Psoas muscle (tissue), 8 donors: ENCODE measurements around the gene LIMK2. TPM values are rescaled to one million over a fixed set of nuclear protein-coding genes. Genes with fewer than 3 reads are reported as not detected.

Experiments used
- ATAC-seq, 4 donors: fragments of 200-7000 bp; cut with Tn5 transposase; one replicate each; pipeline ENCODE4 v1.9.1; 2020; ENCODE audit warnings: moderate library complexity in 3 of 4, mild to moderate bottlenecking in 2 of 4
- DNase-seq, 2 donors: peaks; one replicate each; pipeline ENCODE4 v3.0.0-alpha.2; 2020
- H3K27ac ChIP-seq: fragments of 200-600 bp; one replicate; pipeline ENCODE4 v1.8.0; 2022
- H3K27me3 ChIP-seq, 3 donors: fragments of 200-600 bp in 1 of 3; one replicate each; pipeline versions ENCODE4 v1.6.1 to v1.8.0; 2013 to 2022; ENCODE audit warnings: low read length in 2 of 3, mild to moderate bottlenecking in 2 of 3, moderate library complexity in 1 of 3; ENCODE audit not compliant: insufficient read depth in 3 of 3
- H3K36me3 ChIP-seq, 2 donors: fragments of 200-600 bp in 1 of 2; one replicate each; pipeline versions ENCODE4 v1.6.1 to v1.8.0; 2013 to 2022; ENCODE audit warnings: low read depth in 1 of 2, mild to moderate bottlenecking in 1 of 2, moderate library complexity in 1 of 2; ENCODE audit not compliant: insufficient read depth in 1 of 2
- H3K4me1 ChIP-seq: fragments of 200-600 bp; one replicate; pipeline ENCODE4 v1.8.0; 2022
- H3K4me3 ChIP-seq: fragments of 200-600 bp; one replicate; pipeline ENCODE4 v1.8.0; 2022; ENCODE audit warnings: mild to moderate bottlenecking
- H3K9me3 ChIP-seq: fragments of 200-600 bp; one replicate; pipeline ENCODE4 v1.8.0; 2022
- CTCF ChIP-seq: fragments of 200-600 bp; IDR thresholded peaks from one replicate; pipeline ENCODE4 v1.8.0; 2022; ENCODE audit warnings: antibody characterized with exemption
- WGBS, 3 donors: extraction: QIAGEN DNeasy Blood & Tissue Kit; methylation state at CpG; one replicate each; pipeline versions ENCODE4 v1.1.6 to v1.1.7; 2013; 5-methylcytosine and 5-hydroxymethylcytosine counted together
- intact Hi-C, 2 donors: fragments of 100-400 bp; cut with DNase I; formaldehyde crosslinking; loops; one replicate each; pipeline versions ENCODE4 v1.11.0 to v1.14.2; 2022
- polyA plus RNA-seq, 3 donors: library from polyadenylated mRNA; stranded (reverse); fragments of 200-250 nt; gene quantifications; one replicate each; pipeline ENCODE4 v1.2.3, GENCODE V29; 2013
- total RNA-seq, 4 donors: library from RNA; stranded (reverse); fragmentation: NEBNext Ultra II Directional in 2 of 4; extraction: Animal tissue kit (Norgen Biotek cat#: 25700) in 2 of 4; gene quantifications; one replicate each; pipeline versions ENCODE4 v1.2.1 to v1.2.4, GENCODE V29; 2021 to 2023
- donor health status: healthy with polysubstance abuse.
- donor health status: DM: no; HTN: no; CAD: no; lungs with moderate emphysema.
- donor health status: Bipolar disorder and iron deficiency.
- donor health status: healthy.
- donor health status: DM: yes; HTN: yes; CAD: no.
- donor health status: DM: no; HTN: no; CAD: no.
- donor health status: DM: no; HTN: no; CAD: no.
- donor health status: DM: yes; HTN: yes; CAD: no.

Gene LIMK2
- total and polyA plus RNA-seq, 7 donors, result 4.0 to 73.5 (median 12.5) TPM

- DNase-seq (no peak), ATAC-seq (no peak)
- TF ChIP-seq CTCF, result no peak
- no peaks in the 10 kb centered on the region for H3K9me3 ChIP-seq
- 91 to 100% (median 91%) methylated on average over 1 of the region's 1 CpG for WGBS, 3 donors
- peak overlapping the region; percentile 91 for H3K27ac ChIP-seq
- no peaks in the 10 kb centered on the region for H3K27me3 ChIP-seq
- H3K36me3 ChIP-seq, result peaks cover 0 to 8% of the 10 kb centered on the region in 2 donors
- no peak overlapping the region for H3K4me3 ChIP-seq
- peaks cover 67% of the 10 kb centered on the region for H3K4me1 ChIP-seq
- intact Hi-C loops, result no loop called here
Measured at GRCh38 chr22:31176923-31177322, 35.2 kb upstream of the LIMK2 start.

- no peak for DNase-seq
- H3K9me3 ChIP-seq, result no peaks in the 10 kb centered on the region
- H3K36me3 ChIP-seq, result peaks cover 0 to 14% of the 10 kb centered on the region in 2 donors
- peak; percentile 68 to 80 (median 73) for ATAC-seq
- peak overlapping the region; percentile 16 for H3K4me3 ChIP-seq
- peaks cover 61% of the 10 kb centered on the region for H3K4me1 ChIP-seq
- intact Hi-C loops, result no loop called here
- WGBS, 3 donors, result 52 to 64% (median 55%) methylated on average over 6 of the region's 6 CpGs
- TF ChIP-seq CTCF, result peak; percentile 27
- peak overlapping the region; percentile 91 for H3K27ac ChIP-seq
- no peaks in the 10 kb centered on the region for H3K27me3 ChIP-seq
Measured at GRCh38 chr22:31177420-31178162, 34.5 kb upstream of the LIMK2 start.

- DNase-seq (no peak), ATAC-seq (no peak)
- TF ChIP-seq CTCF, result no peak
- Histone ChIP-seq H3K4me1 (peaks cover 50% of the 10 kb centered on the region), H3K9me3 (no peaks in the 10 kb centered on the region), H3K4me3 (no peak overlapping the region), H3K27me3 (no peaks in the 10 kb centered on the region), H3K36me3 (peaks cover 0 to 23% of the 10 kb centered on the region in 2 donors), H3K27ac (peak overlapping the region; percentile 91)
- WGBS, 3 donors, result 95 to 100% (median 98%) methylated on average over 2 of the region's 2 CpGs
- intact Hi-C loops, result no loop called here
Measured at GRCh38 chr22:31178859-31179258, 33.2 kb upstream of the LIMK2 start.

GRCh38 chr22:31179345-31179744 lies 32.8 kb upstream of the LIMK2 start:
- no peaks in the 10 kb centered on the region for H3K27me3 ChIP-seq
- TF ChIP-seq CTCF, result no peak
- DNase-seq (peak in 1 of 2 donors; percentile 68), ATAC-seq (peak; percentile 68 to 88 (median 74))
- peaks cover 0 to 23% of the 10 kb centered on the region in 2 donors for H3K36me3 ChIP-seq
- no peak overlapping the region for H3K4me3 ChIP-seq
- no peaks in the 10 kb centered on the region for H3K9me3 ChIP-seq
- H3K4me1 ChIP-seq, result peaks cover 45% of the 10 kb centered on the region
- WGBS, 3 donors, result 0 to 28% (median 24%) methylated on average over 1 of the region's 1 CpG
- intact Hi-C loops, result no loop called here
- H3K27ac ChIP-seq, result peak overlapping the region; percentile 91

- Histone ChIP-seq H3K27me3 (no peaks in the 10 kb centered on the region), H3K4me3 (no peak overlapping the region), H3K4me1 (peaks cover 14% of the 10 kb centered on the region), H3K27ac (no peak overlapping the region), H3K9me3 (no peaks in the 10 kb centered on the region), H3K36me3 (peaks cover 0 to 44% of the 10 kb centered on the region in 2 donors)
- 95 to 97% (median 96%) methylated on average over 23 to 30 of the region's 30 CpGs for WGBS, 3 donors
- DNase-seq, result no peak
- intact Hi-C loops, result no loop called here
- ATAC-seq, result no peak
- TF ChIP-seq CTCF, result no peak
Measured at GRCh38 chr22:31184015-31184414, 28.1 kb upstream of the LIMK2 start.
